HG03280 (cell line): ENCODE results near the gene QRICH1.

Source experiments
- ATAC-seq: cut with Tn5 transposase; IDR thresholded peaks from one replicate; pipeline ENCODE4 v1.9.1; 2021; ENCODE audit warnings: mild to moderate bottlenecking, moderate library complexity; ENCODE audit not compliant: unreplicated experiment

Gene QRICH1

DNA sequence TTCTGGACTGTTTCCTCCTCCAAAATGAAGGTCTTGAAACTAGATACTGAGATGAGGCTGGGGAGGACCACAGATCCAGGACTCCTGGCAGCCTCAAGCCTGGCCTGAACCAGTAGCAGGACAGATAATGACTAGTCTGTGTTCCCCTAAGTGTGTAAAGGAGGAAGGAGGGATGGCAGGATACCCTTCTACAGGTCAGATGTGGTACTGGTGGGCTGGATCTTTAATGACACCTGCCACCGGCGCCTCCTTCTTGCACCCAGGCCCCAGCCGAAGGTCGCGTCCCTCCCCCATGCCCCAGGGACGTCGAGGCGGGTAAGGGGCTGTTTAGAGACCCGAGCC is 26.2 kb upstream of the QRICH1 start:
- no peak for ATAC-seq

DNA sequence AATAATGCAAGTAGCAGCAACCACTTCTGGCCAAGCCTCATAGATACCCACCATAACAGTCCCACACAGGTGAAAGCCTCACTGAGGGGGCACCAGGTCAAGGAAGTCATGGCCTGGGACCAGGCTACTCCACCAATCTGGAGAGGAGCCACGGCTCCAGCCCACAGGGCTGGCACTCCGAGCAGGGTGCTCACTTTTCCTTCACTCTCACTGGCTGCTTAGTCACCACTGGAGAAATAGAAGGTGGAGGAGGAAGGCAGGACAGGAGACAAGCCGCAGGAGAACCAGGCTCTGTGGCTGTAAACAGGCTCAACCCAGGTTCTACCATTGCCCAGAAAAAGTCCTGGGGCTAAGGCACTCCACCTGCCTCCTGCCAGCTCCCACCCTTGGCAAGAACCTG is 25.6 kb upstream of the QRICH1 start:
- no peak for ATAC-seq

DNA sequence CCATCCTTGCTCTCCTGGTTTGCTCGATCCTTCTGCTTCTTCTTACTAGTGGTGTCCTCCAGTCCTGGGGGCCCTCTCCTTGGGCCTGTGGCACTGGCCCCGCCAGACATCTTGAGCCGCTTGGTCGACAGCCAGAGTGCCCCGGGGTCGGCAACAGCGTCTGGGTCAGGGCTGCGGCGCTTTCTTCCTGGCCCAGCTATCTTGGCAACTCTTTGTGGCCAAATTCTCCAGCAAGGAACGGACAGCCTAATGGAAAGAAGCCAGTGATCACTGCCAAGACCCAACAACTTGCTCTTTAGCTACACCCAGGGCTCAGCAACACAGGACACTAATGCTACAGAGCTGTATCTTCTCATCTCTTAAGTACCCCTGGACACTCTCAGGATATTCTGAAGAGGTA is 25.2 kb upstream of the QRICH1 start:
- no peak for ATAC-seq

DNA sequence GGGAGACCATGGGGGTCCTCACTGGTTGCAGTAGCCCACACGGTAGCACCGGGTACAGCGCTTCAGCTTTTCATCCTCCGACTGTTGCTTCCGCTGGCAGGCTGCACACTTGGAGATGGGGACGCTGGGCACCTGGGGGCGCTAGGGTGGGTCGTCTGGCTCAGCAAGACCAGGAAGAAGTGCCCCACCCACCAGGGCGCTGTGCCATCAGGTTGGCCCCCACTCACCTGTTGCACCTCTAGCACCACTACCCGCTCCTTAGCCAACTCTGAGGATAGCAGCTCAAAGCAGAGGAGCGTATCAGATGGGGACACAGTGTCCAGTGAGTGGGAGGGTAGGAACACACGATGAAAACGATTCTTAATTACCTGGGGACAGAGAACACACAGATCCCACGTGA is 18.4 kb upstream of the QRICH1 start:
- no peak for ATAC-seq

DNA sequence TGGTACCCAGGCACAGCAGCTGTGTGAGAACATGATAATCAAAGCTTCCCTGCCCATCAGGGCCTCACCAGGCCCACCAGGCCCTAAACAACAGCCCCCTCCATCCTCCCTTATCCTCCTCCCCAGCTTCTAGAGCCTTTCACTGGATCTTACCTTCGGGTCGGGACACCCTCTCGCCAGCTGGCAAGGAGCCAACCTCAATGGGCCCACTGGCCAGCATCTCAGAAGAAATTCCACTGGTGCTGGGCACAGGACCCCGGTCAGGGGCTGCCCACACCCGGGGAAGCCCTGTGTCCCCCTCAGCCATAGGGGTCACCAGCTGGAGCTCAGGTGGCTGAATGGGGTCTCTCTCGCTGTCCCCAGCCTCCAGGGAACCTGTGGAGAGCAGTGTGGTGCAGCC is 17.5 kb upstream of the QRICH1 start:
- ATAC-seq, result no peak

DNA sequence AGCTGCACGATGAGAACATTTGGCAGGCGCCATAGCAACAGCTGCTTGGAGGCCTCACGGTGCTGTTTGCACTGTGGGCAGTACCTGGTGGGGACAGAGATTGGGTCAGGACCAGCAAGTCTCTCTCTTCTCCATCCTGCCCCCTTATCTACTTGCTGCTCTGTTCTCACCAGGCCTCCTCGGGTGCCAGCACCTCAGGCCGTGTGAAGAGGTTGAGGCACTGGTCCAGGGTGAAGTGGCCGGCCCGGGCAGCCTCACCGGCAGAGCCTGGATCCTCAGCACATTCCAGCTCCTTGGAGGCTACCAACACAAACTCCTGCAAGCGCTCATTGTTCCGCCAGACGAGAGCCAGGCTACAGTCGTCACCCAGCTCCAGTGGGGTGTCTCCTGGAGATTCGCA is 16.9 kb upstream of the QRICH1 start:
- ATAC-seq, result no peak

DNA sequence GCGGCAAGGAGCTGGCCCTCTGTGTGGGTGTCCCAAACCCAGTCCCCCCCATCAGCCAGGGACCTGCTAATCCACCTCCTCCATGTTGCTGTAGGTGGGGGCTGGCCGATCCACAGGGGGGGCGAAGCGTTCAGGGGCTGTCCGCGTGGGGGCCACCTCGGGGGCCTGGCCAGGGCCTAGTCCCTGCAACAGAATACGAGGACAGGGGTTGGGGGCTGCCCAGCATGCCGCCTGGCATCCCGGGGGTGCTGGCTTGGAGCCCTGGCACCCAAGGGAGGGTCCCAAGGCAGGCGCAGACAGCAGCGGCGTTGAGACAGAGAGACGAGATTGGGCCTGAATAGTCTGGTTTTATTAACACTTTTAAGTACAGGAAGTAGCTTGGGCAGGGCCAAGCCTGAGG is 14.5 kb upstream of the QRICH1 start:
- no peak for ATAC-seq

DNA sequence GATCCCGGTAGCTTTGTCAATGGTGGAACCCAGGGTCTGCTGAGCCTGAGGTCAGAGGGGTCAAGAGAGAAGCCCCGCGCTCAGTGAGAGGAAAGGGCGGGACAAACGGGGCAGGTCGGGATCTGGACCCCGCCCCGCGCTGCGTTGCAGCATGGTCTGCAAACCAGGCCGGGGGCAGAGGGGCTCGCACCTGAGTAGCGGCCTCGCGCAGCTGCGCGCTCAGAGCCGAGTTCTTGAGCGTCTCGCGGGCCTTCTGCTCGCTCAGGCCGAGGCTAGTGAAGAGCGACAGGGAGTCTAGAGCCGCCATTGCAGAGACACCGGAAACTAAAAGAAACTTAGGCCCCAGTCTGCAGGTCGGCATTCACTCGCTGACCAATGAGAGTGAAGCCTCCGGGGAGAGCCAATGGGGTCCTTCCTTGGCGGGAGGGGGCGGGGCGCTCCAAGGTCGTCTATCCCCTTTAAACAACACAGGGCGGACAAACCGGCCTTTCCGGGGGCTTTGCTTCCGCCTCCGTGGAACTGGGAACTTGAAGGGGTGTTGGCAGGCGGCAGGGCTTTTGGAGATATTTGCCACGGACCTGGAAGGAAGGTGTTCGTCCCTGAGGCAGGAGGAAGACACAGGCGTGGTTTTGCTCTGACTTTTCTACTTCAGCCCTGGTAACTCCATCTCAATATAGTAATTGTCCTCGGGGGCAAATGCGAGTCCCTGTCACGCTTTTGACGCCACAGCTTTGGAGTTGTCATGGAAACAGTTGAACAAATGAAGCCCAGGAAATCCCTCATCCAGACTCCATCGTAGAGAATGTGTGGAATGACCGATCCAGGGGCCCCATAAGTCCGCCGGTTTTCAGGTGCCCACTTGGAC is 10.8 kb upstream of the QRICH1 start, which contains the start of gene QARS1:
Gene QARS1 (minus strand): TSS at position 331 of the 865 bp plus-strand sequence. CDS start 24 bp downstream, at position 307.
- peak; percentile 91 for ATAC-seq

DNA sequence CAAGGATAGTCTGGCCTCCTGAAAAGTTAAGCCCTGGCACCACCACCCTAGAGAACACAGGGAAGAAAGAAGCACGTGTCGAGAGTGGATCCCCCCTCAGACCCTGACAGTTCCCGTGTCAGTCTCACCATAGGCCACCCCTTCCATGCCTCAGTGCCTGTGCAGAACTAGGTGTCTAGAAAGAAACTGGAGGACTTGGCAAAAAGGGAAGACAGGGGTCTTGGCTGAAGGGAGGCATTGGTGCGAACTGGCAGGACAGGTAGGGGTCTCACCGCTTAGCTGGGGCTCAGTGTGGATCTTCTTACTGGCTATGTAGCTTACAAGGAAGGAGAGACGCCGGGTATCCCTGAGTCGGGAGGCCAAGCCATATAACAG is 10.2 kb upstream of the QRICH1 start:
- ATAC-seq, result no peak

DNA sequence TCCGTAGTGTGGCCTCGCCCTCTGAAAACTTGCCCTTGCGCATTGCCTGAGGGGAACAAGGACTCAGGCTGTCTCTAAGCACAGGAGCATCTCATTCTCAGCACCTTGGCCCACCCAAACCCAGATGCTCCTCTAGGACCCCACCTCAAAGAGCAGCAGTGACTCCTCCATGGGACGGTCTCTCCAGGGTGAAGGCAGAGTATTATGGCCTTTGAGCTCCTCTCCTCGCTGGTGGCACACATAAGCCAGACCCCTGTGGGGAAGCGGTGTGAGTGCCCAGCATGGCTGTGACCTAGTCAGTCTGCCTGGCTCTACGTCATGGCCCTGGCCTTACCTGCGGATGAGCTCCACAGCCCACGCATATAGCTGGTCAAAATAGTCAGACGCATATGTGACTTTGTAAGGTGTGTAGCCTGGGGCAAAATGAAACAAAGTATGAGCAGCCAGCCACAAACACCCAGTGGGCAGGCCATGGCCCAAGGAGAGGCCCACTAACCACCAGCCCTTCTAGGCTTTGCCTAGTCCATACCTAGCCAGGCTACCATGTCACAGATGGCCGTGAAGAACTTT is 6.3 kb upstream of the QRICH1 start:
- no peak for ATAC-seq

DNA sequence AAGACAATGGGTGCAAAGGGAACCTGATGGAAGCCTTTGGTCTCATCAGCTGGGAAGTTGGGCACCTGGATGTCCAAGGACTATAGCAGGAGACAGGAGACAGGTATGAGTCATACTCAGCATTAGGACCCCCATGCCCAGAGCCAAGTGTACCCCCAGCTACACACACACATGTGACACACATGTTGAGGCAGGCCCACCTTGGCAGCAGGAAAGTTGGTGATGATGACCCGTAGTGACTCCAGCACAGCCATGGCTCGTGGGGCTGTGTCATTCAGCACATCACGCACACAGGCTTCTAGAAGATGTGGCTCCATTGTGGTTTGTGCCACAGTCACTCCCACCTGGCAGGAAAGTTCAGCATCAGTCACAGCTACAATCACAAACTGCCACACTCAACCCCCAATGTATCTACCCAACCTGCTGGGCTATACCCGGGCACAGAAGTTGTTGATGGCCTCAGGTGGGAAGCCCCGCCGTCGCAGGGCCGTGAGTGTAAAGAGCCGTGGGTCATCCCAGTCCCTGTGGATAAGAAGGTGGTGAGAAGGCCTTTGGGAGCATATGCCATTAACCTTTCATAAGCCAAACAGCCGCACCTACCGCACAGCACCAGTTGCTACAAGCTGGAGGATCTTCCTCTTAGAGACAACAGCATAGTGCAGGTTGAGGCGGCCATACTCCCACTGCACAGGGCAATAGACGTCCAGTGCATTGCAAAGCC is 5.2 kb upstream of the QRICH1 start:
- no peak for ATAC-seq

DNA sequence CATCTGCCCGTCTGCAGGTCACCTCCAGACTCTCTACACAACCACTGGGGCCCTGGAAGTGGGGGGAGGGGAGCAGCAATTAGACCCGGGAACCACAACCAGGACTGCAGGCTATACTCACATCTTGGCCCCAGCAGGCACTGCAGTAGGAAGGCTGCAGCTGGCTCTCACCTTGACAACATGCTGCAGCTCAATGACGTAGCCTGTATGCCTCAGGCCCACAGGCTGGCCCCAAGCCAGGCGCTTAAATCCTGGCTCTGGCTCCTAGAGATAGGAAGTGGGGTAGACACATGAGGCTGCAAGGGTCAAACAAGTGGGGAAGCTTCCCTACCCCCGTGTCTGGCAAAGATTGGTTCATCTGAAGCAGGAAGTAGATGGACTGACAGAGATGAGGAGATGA is 4.6 kb upstream of the QRICH1 start:
- no peak for ATAC-seq

DNA sequence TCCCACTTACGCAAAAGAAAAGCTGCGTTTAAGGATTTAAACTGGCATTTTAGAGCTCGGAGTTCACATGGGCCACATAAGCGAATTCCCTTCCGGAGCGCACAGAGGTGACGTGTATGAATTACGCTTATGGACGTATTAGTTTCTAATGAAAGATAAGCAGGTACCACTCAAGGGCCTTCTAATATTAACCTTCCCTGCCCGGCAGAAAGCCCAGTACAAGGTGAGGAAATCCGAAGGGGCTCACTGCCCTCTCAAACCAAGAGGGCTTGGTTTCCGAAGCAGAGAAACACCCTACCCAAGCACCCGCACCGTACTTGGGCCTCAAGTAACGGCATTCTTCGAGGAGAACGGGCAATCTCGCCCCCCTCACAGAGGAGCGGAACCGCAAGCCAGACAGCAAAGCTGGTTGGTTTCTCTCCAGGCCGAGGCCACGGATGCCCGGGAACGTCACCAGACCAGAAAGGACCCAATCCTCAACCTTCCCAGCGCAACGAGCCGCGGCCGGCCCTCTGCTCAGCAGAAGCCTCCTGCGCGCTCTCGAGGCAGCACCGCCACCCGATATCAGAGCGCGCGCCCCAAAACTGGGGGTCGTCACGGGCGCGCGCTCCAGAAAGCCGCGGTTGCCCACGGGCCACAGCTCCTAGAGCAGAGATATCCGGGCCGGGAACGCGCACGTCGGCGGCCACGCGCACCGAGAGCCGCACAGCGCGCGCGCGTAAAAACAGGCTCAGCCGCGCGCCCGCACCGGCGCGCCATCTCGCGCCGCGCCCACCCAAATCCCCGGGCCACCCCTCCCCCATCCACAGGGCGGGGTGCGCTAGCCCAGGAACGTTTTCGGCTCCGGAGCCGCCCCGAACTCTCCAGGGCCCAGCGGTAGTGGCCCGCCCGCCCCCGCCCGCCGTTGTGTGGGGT is 676 bp downstream of the QRICH1 start:
- peak; percentile 42 for ATAC-seq

DNA sequence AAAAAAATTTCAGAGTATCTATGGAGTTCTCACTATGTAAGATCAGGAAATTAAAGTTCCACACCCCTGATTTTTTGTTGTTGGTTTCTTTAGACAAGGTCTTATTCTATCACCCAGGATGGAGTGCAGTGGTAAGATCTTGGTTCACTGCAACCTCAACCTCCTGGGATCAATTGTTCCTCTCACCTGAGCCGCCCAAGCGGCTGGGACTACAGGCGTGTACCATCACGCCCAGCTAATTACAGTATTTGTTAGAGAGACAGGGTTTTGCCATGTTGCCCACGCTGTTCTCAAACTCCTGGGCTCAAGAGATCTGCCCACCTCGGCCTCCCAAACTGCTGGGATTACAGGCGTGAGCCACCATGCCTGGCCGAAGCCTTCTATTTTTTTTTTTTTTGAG is 12.4 kb downstream of the QRICH1 start:
- ATAC-seq, result no peak

DNA sequence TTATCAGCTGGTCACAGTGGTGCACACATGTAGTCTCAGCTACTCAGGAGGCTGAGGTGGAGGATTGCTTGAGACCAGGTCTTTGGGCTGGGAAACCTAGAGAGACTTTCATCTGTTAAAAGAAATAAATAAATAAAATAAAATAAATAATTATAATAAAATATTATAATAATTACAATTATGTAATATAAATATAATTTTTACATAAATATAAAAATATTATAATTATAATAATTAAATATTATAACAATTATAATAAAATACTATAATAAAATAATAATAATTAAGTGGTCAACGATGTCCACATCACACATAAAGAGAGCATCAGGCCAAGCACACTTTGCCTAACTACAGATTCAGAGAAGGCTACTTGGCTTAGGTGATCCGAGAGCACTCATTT is 14.6 kb downstream of the QRICH1 start:
- no peak for ATAC-seq

DNA sequence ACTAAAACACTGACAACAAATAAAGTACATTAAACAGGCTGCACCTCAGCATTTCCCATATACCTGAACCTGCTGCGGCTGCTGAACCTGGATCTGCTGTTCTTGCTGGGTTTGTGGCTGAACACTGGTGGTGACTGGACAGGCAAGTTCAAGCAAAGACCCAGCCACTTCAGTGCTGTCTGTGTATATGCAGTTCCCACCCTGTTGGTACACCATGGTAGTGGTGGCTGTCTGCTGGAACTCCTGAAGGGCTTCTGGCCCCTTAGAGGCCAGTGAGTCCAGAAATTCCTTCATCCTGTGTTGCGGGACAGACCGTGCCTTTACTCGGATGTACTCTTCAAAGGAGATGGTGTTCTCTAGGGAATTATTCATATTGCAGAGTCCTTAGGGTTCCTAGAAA is 17.2 kb downstream of the QRICH1 start:
- ATAC-seq, result no peak

DNA sequence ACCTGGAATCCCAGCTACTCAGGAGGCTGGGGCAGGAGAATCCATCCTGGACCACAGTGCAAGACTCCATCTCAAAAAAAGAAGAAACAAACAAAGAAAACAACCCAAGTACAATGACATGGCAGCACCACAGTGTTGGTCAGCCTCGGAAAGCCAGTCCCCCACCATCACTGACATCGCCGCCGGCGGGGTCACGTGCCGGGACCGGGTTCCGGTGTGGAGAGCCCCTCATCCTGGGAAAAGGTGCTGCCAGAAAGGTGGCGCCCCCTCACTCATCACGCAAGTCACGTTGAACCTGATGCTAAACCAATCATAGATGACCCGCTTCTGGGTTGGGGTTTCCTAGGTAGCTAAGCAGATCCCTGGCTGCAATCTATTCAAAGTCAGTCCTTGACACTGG is 17.8 kb downstream of the QRICH1 start:
- ATAC-seq, result no peak

DNA sequence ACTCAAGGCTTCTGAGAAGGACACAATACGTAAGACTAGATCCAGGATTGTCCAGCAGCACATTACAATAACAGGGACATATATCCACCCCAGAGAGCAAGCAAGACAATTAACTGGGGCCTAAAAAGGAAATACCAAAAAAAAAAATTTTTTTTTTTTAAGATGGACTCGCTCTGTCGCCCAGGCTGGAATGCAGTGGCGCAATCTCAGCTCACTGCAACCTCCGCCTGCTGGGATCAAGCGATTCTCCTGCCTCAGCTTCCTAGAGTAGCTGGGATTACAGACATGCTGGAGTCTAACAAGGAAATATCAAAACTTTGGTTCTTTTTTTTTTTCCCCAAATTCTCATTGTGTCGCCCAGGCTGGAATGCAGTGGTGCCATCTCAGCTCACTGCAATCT is 35.9 kb downstream of the QRICH1 start:
- no peak for ATAC-seq

DNA sequence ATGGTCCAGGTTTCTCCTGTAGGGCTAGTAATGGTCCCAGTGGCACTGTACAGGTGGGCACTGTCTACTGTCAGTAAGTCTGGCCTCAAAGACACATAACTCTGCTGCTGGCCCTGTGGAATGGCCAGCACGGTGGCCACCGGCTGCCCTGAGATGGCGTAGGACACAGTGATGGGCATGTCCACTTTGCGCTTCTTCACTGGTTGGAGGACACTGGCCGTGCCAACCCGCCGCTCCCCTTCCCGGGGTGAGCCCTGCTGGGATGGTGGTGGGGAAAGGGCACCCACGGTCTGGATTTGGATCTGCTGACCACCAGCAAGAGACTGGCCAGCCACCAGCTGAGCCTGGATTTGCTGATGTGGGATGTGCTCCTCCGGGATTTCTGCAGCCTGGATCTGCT is 36.6 kb downstream of the QRICH1 start:
- ATAC-seq, result no peak

DNA sequence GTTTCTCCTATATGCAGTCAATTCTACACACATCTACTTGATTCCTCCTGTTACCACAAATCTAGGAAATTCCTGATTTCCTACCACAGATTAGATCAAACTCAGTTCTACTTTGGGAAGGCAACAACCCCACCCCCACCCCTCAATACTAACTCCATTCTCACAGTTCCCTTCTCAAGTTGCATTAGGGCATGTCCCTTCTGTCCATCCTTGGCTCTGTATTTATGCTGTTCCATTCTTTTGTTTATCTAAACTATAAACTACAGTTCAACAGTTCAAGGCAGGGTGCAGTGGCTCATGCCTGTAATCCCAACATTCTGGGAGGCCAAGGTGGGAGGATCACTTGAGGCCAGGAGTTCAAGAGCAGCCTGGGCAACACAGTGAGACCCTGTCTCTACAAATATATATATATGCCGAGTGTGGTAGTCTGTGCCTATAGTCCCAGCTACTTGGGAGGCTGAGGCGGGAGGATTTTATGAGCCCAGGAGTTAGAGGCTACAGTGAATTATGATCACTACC is 39.5 kb downstream of the QRICH1 start:
- no peak for ATAC-seq

DNA sequence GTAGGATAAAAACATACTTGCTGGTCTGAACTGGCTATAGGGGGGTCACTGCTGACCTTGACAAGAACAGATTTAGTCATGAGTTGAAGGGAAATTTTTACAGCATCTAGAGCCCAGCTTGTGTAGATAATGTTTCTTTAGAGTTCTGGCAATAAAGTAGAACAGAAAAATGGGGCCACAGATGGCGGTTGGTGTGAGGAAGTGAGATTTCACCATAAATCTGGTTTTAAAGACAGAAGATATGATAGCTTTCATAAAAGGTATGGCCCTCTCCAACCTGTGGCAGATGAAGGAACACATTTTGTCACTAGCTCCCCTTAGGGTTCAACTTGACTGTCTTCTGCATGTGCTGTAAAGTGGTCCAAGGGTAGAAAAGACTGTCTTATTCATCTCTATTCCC is 40.3 kb downstream of the QRICH1 start:
- ATAC-seq, result no peak
